Raji (cell line): ENCODE measurements around the gene SEC61B.

Experiments used
- POLR2A ChIP-seq: IDR thresholded peaks from 2 replicates; pipeline ENCODE4 v1.6.1; 2011; ENCODE audit warnings: low read depth, low read length, control low read depth; ENCODE audit not compliant: insufficient read depth

SEC61B gene

DNA sequence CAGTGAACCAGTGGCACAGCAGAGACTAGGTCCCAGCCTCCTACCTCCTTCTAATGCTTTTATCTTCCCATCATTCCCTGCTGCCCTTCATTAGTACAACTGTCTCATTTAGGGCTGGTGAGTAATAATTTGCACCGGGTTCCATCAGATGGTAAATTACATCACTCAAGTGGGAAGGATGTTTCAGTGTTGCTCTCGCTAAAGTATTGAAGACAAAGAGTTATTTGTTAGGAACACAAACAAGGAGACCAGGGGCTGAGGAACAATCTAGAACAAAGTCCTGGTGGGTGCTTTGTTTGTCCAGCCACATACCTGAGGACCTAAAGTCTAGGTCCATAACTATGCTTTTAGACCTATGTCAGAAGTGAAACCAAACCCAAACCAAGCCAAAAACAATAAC lies 52.4 kb downstream of the SEC61B start:
- no peak for TF ChIP-seq POLR2A
